ENCODE data around the gene COL23A1. TPM values are rescaled to one million over a fixed set of nuclear protein-coding genes. Genes with fewer than 3 reads are reported as not detected.

COL23A1 gene
- total RNA-seq, 1 donor from 2014 or later, result 4.3 TPM

GRCh38 chr5:178423901-178424809, 166.0 kb downstream of the COL23A1 start:
- no peak for TF ChIP-seq CTCF (IDR thresholded peaks at IDR 0.05)

GRCh38 chr5:178423431-178423830, 166.8 kb downstream of the COL23A1 start:
- intact Hi-C loops (cut with DNase I), result no loop called here
- no peak for TF ChIP-seq CTCF (IDR thresholded peaks at IDR 0.05)
- Histone ChIP-seq H3K36me3 (no peaks in the 10 kb centered on the region), H3K9me3 (no peaks in the 10 kb centered on the region), H3K4me1 (no peaks in the 10 kb centered on the region), H3K4me3 (no peak overlapping the region), H3K27ac (no peak overlapping the region), H3K27me3 (no peaks in the 10 kb centered on the region)
- DNase-seq (ENCODE audit: low spot score in 2 of 2), result no peak

More at GRCh38 chr5:178423901-178424809, 166.0 kb downstream of the COL23A1 start:
- no peaks in the 10 kb centered on the region for H3K27me3 ChIP-seq
- no peak overlapping the region for H3K27ac ChIP-seq
- intact Hi-C loops (cut with DNase I), result no loop called here
- no peaks in the 10 kb centered on the region for H3K36me3 ChIP-seq
- no peaks in the 10 kb centered on the region for H3K4me1 ChIP-seq
- H3K9me3 ChIP-seq, result no peaks in the 10 kb centered on the region
- no peak for DNase-seq (ENCODE audit: low spot score in 2 of 2)
- H3K4me3 ChIP-seq, result no peak overlapping the region

- H3K36me3 ChIP-seq, result no peaks in the 10 kb centered on the region
- no peak for DNase-seq (ENCODE audit: low spot score in 2 of 2)
- no peak for TF ChIP-seq CTCF (IDR thresholded peaks at IDR 0.05)
- no peaks in the 10 kb centered on the region for H3K9me3 ChIP-seq
- no peaks in the 10 kb centered on the region for H3K27me3 ChIP-seq
- no peaks in the 10 kb centered on the region for H3K4me1 ChIP-seq
- intact Hi-C loops (cut with DNase I), result no loop called here
- no peak overlapping the region for H3K4me3 ChIP-seq
- H3K27ac ChIP-seq, result no peak overlapping the region
Measured at GRCh38 chr5:178422400-178422775, 167.8 kb downstream of the COL23A1 start.

- no peaks in the 10 kb centered on the region for H3K36me3 ChIP-seq
- H3K4me3 ChIP-seq, result no peak overlapping the region
- TF ChIP-seq CTCF (IDR thresholded peaks at IDR 0.05), result no peak
- no peaks in the 10 kb centered on the region for H3K27me3 ChIP-seq
- no peaks in the 10 kb centered on the region for H3K4me1 ChIP-seq
- no peak for DNase-seq (ENCODE audit: low spot score in 2 of 2)
- H3K9me3 ChIP-seq, result no peaks in the 10 kb centered on the region
- H3K27ac ChIP-seq, result no peak overlapping the region
- intact Hi-C loops (cut with DNase I), result no loop called here
Measured at GRCh38 chr5:178421699-178422399, 168.3 kb downstream of the COL23A1 start.

GRCh38 chr5:178421128-178421527, 169.1 kb downstream of the COL23A1 start:
- Histone ChIP-seq H3K36me3 (no peaks in the 10 kb centered on the region), H3K4me3 (no peak overlapping the region), H3K9me3 (no peaks in the 10 kb centered on the region), H3K27me3 (no peaks in the 10 kb centered on the region), H3K4me1 (no peaks in the 10 kb centered on the region), H3K27ac (no peak overlapping the region)
- no peak for TF ChIP-seq CTCF (IDR thresholded peaks at IDR 0.05)
- intact Hi-C loops (cut with DNase I), result no loop called here
- no peak for DNase-seq (ENCODE audit: low spot score in 2 of 2)

All from ascending aorta (tissue), 2 donors.